Cardiac muscle cell (in vitro differentiated cells and primary cell): ENCODE results near the gene ANHX. TPM values are rescaled to one million over a fixed set of nuclear protein-coding genes. Genes with fewer than 3 reads are reported as not detected.

Experiments
- DNase-seq, 2 donors: peaks; one replicate each; pipeline versions ENCODE4 v3.0.0 to v3.0.0-alpha.2; 2010 to 2017; ENCODE audit warnings: low read depth in 1 of 2, low spot score in 1 of 2
- H3K27ac ChIP-seq: fragments of 200-600 bp; sonication (generic); 2 replicates; pipeline ENCODE4 v1.5.1; 2016
- H3K27me3 ChIP-seq: fragments of 200-600 bp; sonication (generic); 2 replicates; pipeline ENCODE4 v1.6.0; 2016; ENCODE audit warnings: control low read depth
- H3K36me3 ChIP-seq: fragments of 200-600 bp; sonication (generic); 2 replicates; pipeline ENCODE4 v1.5.1; 2016; ENCODE audit warnings: control low read depth
- H3K4me1 ChIP-seq: fragments of 200-600 bp; sonication (generic); 2 replicates; pipeline ENCODE4 v1.8.1; 2017; ENCODE audit warnings: low read depth, mild to moderate bottlenecking, mixed run types
- H3K4me3 ChIP-seq: fragments of 200-600 bp; sonication (generic); 2 replicates; pipeline ENCODE4 v1.5.1; 2016; ENCODE audit warnings: mild to moderate bottlenecking
- H3K9me3 ChIP-seq: fragments of 200-600 bp; sonication (generic); 2 replicates; pipeline ENCODE4 v1.5.1; 2017; ENCODE audit warnings: low read depth, mild to moderate bottlenecking, control low read depth
- polyA plus RNA-seq: library from polyadenylated mRNA; unstranded; fragments of >200 nt; fragmentation: Nextera tagmentation; extraction: Ambion mirVana; gene quantifications from 2 replicates; pipeline ENCODE4 v1.2.1, GENCODE V29; 2016
- total RNA-seq: library from RNA; depleted of rRNA; stranded (reverse); fragments of >200 nt; gene quantifications from 2 replicates; pipeline ENCODE4 v1.2.3, GENCODE V29; 2016
- TF ChIP-seq, protein P1 (sequence below): IDR thresholded peaks from 2 replicates; pipeline ENCODE4 v1.5.1; 2012; ENCODE audit warnings: low read depth, mild to moderate bottlenecking, low read length

Gene ANHX
- total and polyA plus RNA-seq, 2 experiments from 2014 or later, result not detected

DNA sequence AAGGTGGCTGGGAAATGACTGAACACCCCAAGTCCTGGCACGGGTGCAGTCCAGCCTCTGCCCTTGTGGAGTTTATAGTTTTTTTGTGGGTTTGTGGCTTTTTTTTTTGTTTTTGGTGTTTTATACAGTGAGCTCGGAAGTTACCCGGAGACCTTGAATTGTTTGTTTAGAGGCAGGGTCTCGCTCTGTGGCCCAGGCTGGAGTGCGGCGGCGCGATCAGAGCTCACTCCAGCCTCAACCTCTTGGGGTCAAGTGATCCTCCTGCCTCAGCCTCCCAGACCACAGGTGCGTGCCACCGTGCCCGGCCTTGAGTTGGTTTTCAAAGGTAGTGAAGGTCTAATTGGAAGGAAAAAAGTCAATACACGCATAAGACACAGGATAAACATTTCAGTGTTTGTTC is 879 bp upstream of the ANHX start:
- Histone ChIP-seq H3K4me1 (no peaks in the 10 kb centered on the region), H3K36me3 (no peaks in the 10 kb centered on the region), H3K27me3 (no peaks in the 10 kb centered on the region), H3K27ac (no peak overlapping the region), H3K4me3 (no peak overlapping the region), H3K9me3 (no peaks in the 10 kb centered on the region)
- TF ChIP-seq, protein P1, sequence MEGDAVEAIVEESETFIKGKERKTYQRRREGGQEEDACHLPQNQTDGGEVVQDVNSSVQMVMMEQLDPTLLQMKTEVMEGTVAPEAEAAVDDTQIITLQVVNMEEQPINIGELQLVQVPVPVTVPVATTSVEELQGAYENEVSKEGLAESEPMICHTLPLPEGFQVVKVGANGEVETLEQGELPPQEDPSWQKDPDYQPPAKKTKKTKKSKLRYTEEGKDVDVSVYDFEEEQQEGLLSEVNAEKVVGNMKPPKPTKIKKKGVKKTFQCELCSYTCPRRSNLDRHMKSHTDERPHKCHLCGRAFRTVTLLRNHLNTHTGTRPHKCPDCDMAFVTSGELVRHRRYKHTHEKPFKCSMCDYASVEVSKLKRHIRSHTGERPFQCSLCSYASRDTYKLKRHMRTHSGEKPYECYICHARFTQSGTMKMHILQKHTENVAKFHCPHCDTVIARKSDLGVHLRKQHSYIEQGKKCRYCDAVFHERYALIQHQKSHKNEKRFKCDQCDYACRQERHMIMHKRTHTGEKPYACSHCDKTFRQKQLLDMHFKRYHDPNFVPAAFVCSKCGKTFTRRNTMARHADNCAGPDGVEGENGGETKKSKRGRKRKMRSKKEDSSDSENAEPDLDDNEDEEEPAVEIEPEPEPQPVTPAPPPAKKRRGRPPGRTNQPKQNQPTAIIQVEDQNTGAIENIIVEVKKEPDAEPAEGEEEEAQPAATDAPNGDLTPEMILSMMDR, result no peak
- no peak for DNase-seq

DNA sequence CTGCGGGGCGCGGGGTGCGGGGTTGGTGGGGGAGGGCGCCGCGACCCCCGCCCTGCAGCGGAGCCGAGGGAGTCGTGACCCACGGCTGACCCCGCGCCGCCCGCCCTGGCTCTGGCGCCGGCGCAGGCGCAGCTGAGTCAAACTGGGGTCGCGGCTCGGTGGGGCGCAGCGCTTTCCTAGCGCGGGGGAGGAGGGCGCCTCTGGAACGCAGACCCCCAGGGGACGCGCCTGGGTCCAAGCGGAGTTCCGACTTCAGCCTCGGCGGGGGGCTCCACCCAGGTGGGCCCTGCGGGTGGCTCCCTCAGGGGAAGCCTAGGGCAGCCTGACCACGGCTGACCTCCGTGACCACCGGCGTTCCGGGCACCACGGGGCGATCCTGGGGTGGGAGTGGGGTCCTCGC is 467 bp upstream of the ANHX start:
- no peaks in the 10 kb centered on the region for H3K4me1 ChIP-seq
- no peak overlapping the region for H3K27ac ChIP-seq
- H3K9me3 ChIP-seq, result no peaks in the 10 kb centered on the region
- TF ChIP-seq, protein P1, result no peak
- no peak for DNase-seq
- no peak overlapping the region for H3K4me3 ChIP-seq
- no peaks in the 10 kb centered on the region for H3K36me3 ChIP-seq
- no peaks in the 10 kb centered on the region for H3K27me3 ChIP-seq

DNA sequence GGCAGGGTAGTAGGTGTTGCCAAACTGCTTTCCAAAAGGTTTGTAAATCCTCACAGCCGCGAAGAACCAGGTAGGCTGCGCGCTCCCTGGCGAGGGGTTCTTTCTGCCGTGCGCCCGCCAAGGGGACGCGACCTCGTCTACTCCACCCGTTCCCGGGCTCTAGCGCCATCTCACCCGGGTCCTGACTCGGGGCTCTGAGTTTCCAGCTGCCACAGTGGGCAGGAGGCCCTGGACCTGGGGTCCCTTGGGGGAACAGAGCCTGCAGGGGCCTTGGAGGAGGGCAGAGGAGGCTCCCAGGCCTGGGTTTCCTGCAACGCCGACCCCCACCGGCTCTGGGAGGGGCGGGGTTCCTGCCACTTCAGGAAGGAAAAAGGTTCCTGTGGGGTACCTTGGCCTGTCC is 706 bp downstream of the ANHX start:
- no peak overlapping the region for H3K27ac ChIP-seq
- no peaks in the 10 kb centered on the region for H3K4me1 ChIP-seq
- H3K27me3 ChIP-seq, result no peaks in the 10 kb centered on the region
- TF ChIP-seq, protein P1, result no peak
- H3K4me3 ChIP-seq, result no peak overlapping the region
- no peak for DNase-seq
- no peaks in the 10 kb centered on the region for H3K36me3 ChIP-seq
- no peaks in the 10 kb centered on the region for H3K9me3 ChIP-seq

DNA sequence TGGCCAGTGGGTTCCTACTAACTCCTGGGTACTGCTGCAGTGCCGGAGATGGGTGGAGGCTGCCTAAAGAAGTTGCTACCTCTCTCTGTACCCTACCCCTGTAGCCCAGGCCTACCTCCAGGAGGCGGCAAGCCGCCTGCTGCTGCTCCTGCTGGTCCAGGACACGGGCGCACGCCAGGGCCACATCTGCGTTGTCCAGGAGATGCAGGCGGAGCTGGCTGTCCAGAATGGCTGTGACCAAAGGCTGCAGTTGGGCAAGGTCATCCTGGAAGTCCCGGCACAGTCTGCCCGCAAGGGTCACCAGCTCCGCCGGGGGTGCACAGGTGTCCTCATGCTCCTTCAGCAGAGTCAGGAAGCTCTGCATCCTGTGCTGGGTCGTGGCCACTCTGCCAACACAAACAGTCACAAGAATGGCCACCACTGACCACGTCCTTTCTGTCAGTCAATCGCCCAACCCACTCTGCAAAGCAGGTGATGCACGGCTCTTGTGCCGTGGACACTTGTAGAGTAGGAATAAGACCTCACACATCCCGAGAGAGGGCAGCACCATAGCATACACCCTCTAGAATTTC is 1.6 kb downstream of the ANHX start:
- H3K27ac ChIP-seq, result no peak overlapping the region
- DNase-seq, result no peak

DNA sequence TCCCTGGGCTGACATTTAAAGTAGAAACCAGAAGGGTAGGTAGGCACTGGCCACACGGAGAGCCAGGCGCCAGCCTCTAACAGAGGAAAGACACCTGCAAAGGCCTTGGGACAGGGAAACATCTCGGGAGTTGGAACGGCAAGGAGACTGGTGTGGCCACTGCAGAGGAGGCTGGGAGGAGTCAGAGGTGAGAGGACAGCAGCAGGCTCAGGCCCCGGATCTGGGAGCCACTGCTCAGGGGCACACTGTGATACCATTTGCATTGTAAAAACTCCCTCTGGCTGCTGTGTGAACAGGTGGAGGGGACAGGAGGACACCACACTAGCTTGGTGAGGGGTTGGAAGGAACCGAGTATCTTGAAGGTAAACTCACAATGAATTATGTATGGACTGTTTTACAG is 2.7 kb downstream of the ANHX start:
- no peak for DNase-seq
- TF ChIP-seq, protein P1, result no peak
- Histone ChIP-seq H3K4me3 (no peak overlapping the region), H3K27me3 (no peaks in the 10 kb centered on the region), H3K36me3 (no peaks in the 10 kb centered on the region), H3K27ac (no peak overlapping the region), H3K4me1 (no peaks in the 10 kb centered on the region), H3K9me3 (no peaks in the 10 kb centered on the region)

More for the DNA sequence above, 1.6 kb downstream of the ANHX start:
- TF ChIP-seq, protein P1, result no peak
- no peaks in the 10 kb centered on the region for H3K27me3 ChIP-seq
- H3K4me1 ChIP-seq, result no peaks in the 10 kb centered on the region
- no peaks in the 10 kb centered on the region for H3K9me3 ChIP-seq
- no peaks in the 10 kb centered on the region for H3K36me3 ChIP-seq
- no peak overlapping the region for H3K4me3 ChIP-seq
